GM12801 (cell line): ENCODE results near the gene ACAA1.

Experiments
- CTCF ChIP-seq: IDR thresholded peaks from one replicate; pipeline ENCODE4 v1.5.1; 2011; ENCODE audit warnings: control low read depth; ENCODE audit not compliant: insufficient read length; ENCODE audit errors: extremely low read depth

ACAA1 gene

GRCh38 chr3:38141952-38142273 lies 5.0 kb upstream of the ACAA1 start:
- no peak for TF ChIP-seq CTCF

- no peak for TF ChIP-seq CTCF
These were observed 4.4 kb upstream of the ACAA1 start for GRCh38 chr3:38141173-38141951.

- no peak for TF ChIP-seq CTCF
These were observed 3.6 kb upstream of the ACAA1 start for GRCh38 chr3:38140326-38141172.

- no peak for TF ChIP-seq CTCF
These were observed 2.7 kb upstream of the ACAA1 start for GRCh38 chr3:38139652-38140051.

GRCh38 chr3:38139191-38139590 lies 2.3 kb upstream of the ACAA1 start:
- TF ChIP-seq CTCF = no peak

- no peak for TF ChIP-seq CTCF
These were observed 1.6 kb upstream of the ACAA1 start, which contains the start of gene MYD88 for GRCh38 chr3:38138349-38139190. Gene MYD88, plus strand, starts transcription at chr3:38138661. Its CDS starts 40 bp downstream, at chr3:38138701.

- TF ChIP-seq CTCF = no peak
These were observed 855 bp upstream of the ACAA1 start for GRCh38 chr3:38137615-38138348.
